AG04450 (cell line): ENCODE results near the gene TSC22D2. TPM values are rescaled to one million over a fixed set of nuclear protein-coding genes. Genes with fewer than 3 reads are reported as not detected.

ENCODE experiments used
- CTCF ChIA-PET: fragments of 300-600, 350-600 bp; formaldehyde crosslinking; extraction: SDS; loops from one replicate; lab custom pipeline; 2022; ENCODE audit warnings: antibody characterized with exemption, inconsistent platforms; lab: Charles Lee
- POLR2A ChIA-PET: fragments of 350-600 bp; formaldehyde crosslinking; extraction: SDS; loops from one replicate; lab custom pipeline; 2021; ENCODE audit warnings: antibody characterized with exemption, inconsistent platforms; lab: Yijun Ruan, JAX
- DNase-seq: peaks from one replicate; pipeline ENCODE4 v3.0.0-alpha.2; 2011; ENCODE audit warnings: low read depth, low spot score
- H3K27ac ChIP-seq: one replicate; pipeline ENCODE4 v1.5.1; 2012; ENCODE audit warnings: low read depth, low read length, control low read depth
- H3K27me3 ChIP-seq: one replicate; pipeline ENCODE4 v1.6.0; 2012; ENCODE audit warnings: low read length; ENCODE audit not compliant: control insufficient read depth, insufficient read depth
- H3K4me3 ChIP-seq: 2 replicates; pipeline ENCODE4 v1.5.1; 2011; ENCODE audit warnings: mild to moderate bottlenecking, low read depth, low read length, control low read depth
- H3K9me3 ChIP-seq: 2 replicates; pipeline ENCODE4 v1.5.1; 2012; ENCODE audit warnings: low read length; ENCODE audit not compliant: control insufficient read depth, insufficient read depth
- polyA plus RNA-seq: library from polyadenylated mRNA; depleted of rRNA; stranded (reverse); fragments of >200 nt; gene quantifications from 2 replicates; pipeline ENCODE4 v1.2.3, GENCODE V29; 2011
- TF ChIP-seq, protein P1 (sequence below): IDR thresholded peaks from 2 replicates; pipeline ENCODE4 v1.5.1; 2011; ENCODE audit warnings: low read depth, low read length, control low read depth, inconsistent platforms

Gene TSC22D2
- polyA plus RNA-seq, 1 experiment: 28.4 TPM

DNA sequence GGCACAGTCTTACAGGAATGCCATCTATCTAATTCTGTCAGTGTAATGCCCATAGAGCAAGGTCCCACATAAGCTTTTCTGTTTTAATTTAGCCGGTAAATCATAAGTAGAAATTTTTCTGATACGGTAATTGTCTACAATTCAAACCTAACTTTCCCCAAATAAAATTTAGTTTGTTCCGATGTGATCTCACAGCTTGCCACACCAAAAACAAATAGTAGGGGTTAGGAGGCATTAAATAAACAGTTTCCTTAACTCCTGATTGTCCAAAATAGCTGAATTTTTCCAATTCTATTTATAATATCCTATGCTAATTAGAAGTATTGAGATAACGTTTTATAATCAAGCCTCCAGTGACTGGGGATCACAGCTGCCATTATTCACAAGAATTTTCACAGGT lies 53.3 kb downstream of the TSC22D2 start:
- Histone ChIP-seq H3K4me3 (no peak overlapping the region), H3K9me3 (no peaks in the 10 kb centered on the region), H3K27ac (no peak overlapping the region), H3K27me3 (no peaks in the 10 kb centered on the region)
- POLR2A ChIA-PET: interaction anchor here (0.5 to 0.7 kb wide), 2 partner anchors 13 to 32 kb away, joined by 4 to 5 read pairs; no protein-coding TSS in a partner anchor
- TF ChIP-seq, protein P1, sequence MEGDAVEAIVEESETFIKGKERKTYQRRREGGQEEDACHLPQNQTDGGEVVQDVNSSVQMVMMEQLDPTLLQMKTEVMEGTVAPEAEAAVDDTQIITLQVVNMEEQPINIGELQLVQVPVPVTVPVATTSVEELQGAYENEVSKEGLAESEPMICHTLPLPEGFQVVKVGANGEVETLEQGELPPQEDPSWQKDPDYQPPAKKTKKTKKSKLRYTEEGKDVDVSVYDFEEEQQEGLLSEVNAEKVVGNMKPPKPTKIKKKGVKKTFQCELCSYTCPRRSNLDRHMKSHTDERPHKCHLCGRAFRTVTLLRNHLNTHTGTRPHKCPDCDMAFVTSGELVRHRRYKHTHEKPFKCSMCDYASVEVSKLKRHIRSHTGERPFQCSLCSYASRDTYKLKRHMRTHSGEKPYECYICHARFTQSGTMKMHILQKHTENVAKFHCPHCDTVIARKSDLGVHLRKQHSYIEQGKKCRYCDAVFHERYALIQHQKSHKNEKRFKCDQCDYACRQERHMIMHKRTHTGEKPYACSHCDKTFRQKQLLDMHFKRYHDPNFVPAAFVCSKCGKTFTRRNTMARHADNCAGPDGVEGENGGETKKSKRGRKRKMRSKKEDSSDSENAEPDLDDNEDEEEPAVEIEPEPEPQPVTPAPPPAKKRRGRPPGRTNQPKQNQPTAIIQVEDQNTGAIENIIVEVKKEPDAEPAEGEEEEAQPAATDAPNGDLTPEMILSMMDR: no peak
- CTCF ChIA-PET: interaction anchor here (0.8 kb wide), 1 partner anchor 35 kb away, joined by 3 read pairs; no protein-coding TSS in a partner anchor
- no peak for DNase-seq

- no peak for DNase-seq
- TF ChIP-seq, protein P1: no peak
- ChIA-PET POLR2A (interaction anchor here (0.7 kb wide), 1 partner anchor 13 kb away, joined by 4 read pairs; no protein-coding TSS in a partner anchor), CTCF (no interaction called here)
- H3K27me3 ChIP-seq: no peaks in the 10 kb centered on the region
- H3K9me3 ChIP-seq: no peaks in the 10 kb centered on the region
- no peak overlapping the region for H3K27ac ChIP-seq
- H3K4me3 ChIP-seq: no peak overlapping the region
These were observed 54.0 kb downstream of the TSC22D2 start for GRCh38 chr3:150462108-150462507.

- no peaks in the 10 kb centered on the region for H3K9me3 ChIP-seq
- TF ChIP-seq, protein P1: no peak
- DNase-seq: no peak
- ChIA-PET CTCF (interaction anchor here (1.1 kb wide), 1 partner anchor 31 kb away, joined by 4 read pairs; no protein-coding TSS in a partner anchor), POLR2A (no interaction called here)
- H3K27me3 ChIP-seq: no peaks in the 10 kb centered on the region
- no peak overlapping the region for H3K4me3 ChIP-seq
- H3K27ac ChIP-seq: no peak overlapping the region
These were observed 56.6 kb downstream of the TSC22D2 start for GRCh38 chr3:150464684-150465083.

- TF ChIP-seq, protein P1: no peak
- no peak overlapping the region for H3K4me3 ChIP-seq
- no peak overlapping the region for H3K27ac ChIP-seq
- ChIA-PET POLR2A (no interaction called here), CTCF (no interaction called here)
- H3K9me3 ChIP-seq: no peaks in the 10 kb centered on the region; the same call in 1 of the 2 replicates
- no peaks in the 10 kb centered on the region for H3K27me3 ChIP-seq
- no peak for DNase-seq
These were observed 59.3 kb downstream of the TSC22D2 start for GRCh38 chr3:150467381-150467780.
